HG02840 (cell line): ENCODE measurements around the gene ARFGAP1.

Source experiments
- ATAC-seq: cut with Tn5 transposase; IDR thresholded peaks from one replicate; pipeline ENCODE4 v1.9.1; 2021; ENCODE audit warnings: mild to moderate bottlenecking, moderate library complexity, moderate number of reproducible peaks; ENCODE audit not compliant: unreplicated experiment, low FRiP score

ARFGAP1 gene

GRCh38 chr20:63276956-63277355, 4.3 kb downstream of the ARFGAP1 start:
- no peak for ATAC-seq

DNA sequence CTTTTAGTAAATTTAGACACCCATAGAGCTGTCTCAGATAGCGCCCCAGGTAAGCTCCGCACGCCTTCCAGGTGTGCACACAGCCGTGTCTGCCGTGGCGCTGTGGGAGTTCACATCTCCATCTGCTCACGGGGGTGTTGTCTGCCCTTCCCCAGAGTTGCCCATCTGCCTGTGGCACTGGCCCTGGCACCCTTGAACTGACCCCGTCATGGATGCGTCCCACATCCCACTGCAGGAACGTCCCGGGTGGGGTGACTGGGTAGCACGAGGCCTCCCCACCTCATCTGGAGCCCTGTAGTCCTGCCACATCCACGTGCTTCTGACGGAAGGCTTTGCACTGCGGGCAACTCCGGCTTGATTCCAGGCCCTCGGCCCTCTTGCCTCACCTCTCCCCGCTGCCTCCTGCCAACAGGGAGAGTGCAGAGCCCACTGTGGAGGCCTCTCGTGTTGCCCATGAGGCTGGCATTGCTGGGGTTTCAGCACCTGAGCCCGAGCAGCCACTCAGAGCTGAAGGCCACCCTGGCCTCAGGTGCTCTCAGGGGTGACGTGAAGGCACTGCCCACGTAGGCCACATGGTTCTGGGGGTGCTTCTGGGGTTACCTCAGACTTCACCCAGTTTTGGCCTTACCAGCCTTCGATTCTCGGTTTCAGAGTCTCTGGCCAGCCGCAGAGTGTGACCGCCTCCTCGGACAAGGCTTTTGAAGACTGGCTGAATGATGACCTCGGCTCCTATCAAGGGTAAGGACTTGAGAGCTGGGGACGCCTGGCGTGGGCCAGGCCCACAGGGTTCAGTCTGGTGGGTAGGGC, 5.1 kb downstream of the ARFGAP1 start:
- no peak for ATAC-seq

GRCh38 chr20:63278661-63279060, 6.0 kb downstream of the ARFGAP1 start:
- no peak for ATAC-seq

GRCh38 chr20:63279931-63280330, 7.3 kb downstream of the ARFGAP1 start:
- ATAC-seq, result no peak

DNA sequence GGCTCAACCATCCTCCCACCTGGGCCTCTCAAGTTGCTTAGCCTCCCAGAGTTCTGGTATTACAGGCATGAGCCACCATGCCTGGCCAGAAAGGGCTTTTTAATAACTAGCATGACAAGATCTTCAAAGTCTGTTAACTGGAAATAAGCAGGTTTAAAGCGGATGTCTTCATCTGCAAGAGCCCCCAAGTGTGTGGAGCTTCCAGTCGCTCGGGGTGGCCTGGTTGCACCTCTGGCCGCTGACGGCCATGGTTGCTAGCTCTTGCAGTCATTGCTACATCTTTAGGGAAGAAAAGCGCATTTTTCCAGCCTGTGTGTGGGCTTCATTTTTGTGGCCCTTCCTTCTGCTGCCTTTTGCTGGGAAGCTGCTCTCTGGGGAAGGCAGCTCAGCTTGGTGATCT, 7.8 kb downstream of the ARFGAP1 start:
- no peak for ATAC-seq

DNA sequence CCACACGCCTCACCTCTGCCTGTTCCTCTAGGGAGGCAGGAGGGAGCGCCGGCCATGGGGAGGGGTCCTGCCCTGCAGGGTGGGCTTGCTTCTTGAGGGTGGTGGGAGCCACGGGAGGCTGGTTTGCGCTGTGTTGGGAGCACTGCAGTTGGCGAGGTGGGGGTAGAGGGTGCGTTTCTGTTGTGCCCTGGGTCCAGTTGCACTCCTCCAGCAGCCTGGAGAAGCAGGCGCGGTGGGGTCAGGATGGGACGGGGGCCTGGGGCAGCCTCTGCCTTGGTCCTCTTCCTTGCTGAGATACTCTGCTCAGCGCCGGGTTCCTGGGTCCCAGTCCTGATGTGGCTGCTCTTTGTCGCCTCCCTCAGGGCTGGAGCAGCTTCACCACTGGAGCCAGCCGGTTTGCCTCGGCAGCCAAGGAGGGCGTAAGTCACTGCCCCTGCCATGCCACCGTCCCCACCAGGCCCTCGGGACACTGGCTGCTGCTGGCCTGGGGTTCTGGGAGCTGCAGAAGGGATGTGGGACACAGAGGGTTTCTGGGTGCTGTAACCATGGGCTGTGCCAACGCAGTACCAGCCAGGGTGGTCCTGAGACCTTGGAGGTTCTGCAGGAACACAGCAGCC, 8.4 kb downstream of the ARFGAP1 start:
- ATAC-seq, result no peak

- ATAC-seq, result no peak
Measured at GRCh38 chr20:63281742-63282665, 9.4 kb downstream of the ARFGAP1 start.

DNA sequence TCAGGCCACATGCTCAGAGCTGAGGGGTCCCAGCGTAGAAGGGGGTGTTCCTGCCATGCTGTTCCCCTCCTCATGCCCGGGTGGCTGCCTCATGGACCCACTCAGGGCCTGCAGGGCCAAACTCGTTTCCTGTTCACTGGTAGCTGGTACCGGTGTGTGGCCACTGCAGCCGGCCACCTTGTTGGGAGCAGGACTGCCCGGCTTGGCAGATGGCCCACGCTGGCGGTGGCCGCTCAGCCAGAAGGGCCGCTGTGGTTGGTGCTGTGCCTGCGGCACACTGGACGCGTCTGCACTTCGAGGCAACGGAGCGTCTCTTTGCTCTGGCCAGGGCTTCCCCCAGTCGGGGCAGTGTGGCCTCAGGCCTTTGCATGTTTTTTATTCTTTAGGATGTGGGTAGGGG, 10.3 kb downstream of the ARFGAP1 start:
- no peak for ATAC-seq

GRCh38 chr20:63283397-63284082, 10.9 kb downstream of the ARFGAP1 start:
- ATAC-seq, result no peak

GRCh38 chr20:63284083-63284440, 11.4 kb downstream of the ARFGAP1 start:
- no peak for ATAC-seq

GRCh38 chr20:63284544-63284949, 11.9 kb downstream of the ARFGAP1 start:
- ATAC-seq, result no peak

GRCh38 chr20:63284981-63285524, 12.4 kb downstream of the ARFGAP1 start:
- ATAC-seq, result no peak

DNA sequence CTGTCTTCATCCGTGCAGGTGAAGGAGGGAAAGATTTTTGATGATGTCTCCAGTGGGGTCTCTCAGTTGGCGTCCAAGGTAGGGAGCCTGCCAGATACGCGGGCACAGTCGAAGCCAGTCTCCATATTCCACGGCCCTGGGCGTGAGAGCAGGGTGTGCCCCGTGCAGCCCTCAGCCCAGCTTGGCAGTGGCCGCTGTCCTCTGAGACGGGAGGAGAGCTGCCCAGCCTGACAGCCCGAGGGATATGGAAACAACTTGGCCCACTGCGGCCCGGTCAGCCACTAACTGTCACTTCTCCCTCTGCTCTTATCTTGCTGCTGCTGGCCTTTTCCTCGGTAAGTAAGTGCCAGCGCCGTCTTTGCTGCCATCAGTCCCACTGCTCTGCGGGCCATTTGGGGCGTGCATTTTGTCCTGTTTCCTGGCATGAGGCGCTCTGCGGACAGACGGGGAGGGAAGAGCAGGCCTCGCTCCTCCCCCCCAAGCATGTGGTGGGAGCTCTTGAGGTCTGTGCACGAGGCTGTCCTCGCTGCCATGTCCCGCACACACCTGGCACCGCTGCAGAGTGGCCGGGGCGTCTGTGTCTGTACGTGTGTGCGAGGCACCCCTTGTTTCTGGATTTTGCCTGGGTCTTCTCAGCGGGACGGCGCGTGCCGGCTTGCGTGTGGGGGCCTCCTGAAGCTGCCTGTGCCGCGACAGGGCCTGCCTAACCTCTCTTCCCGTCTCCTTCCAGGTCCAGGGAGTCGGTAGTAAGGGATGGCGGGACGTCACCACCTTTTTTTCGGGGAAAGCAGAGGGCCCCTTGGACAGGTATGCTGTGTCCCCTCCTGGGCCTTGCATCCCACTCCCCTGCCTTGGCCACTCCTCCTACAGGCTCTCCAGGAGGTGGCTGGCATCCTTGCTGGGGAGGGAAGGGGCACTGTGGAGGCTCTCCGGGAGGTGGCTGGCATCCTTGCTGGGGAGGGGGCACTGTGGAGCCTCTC, 13.3 kb downstream of the ARFGAP1 start:
- ATAC-seq, result no peak

DNA sequence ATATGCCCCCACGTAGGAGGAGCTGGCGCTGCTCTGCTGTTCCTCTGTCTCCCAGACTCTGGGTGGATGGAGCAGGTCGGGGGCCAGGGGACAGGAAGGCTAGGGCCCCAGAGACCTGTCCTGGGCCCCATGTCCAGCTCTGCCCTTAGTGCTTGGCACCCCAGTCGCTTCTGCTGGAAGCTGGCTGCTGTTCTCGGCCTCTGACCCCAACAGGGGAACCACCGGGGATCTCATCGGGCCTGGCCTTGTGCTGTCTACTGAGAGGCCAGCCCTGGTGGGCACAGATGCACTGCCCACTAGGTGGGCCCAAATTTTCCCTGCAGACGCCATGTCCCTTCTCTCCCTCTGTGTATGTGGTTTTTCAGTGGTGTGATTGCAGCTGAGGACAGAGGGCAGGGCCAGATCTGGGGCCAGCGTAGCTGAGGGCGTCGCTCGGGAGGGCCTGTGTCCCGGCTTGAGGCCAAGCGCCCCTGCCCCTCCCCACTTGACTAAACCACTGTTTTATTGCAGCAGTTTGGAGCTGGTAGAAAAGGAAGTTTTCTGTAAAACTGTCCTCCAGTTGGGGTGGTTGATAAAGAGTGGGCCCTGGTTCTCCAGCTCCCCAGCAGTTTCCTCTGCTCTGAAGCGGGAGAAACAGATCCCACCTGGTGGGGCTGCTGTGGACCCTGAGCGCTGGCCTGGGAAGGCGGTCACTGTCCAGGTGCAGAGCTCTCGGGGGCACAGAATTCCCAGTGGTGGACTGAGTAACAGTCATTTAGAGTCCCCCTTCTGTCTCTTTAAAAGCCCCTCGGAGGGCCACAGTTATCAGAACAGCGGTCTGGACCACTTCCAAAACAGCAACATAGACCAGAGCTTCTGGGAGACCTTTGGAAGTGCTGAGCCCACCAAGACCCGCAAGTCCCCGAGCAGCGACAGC, 14.4 kb downstream of the ARFGAP1 start:
- no peak for ATAC-seq

DNA sequence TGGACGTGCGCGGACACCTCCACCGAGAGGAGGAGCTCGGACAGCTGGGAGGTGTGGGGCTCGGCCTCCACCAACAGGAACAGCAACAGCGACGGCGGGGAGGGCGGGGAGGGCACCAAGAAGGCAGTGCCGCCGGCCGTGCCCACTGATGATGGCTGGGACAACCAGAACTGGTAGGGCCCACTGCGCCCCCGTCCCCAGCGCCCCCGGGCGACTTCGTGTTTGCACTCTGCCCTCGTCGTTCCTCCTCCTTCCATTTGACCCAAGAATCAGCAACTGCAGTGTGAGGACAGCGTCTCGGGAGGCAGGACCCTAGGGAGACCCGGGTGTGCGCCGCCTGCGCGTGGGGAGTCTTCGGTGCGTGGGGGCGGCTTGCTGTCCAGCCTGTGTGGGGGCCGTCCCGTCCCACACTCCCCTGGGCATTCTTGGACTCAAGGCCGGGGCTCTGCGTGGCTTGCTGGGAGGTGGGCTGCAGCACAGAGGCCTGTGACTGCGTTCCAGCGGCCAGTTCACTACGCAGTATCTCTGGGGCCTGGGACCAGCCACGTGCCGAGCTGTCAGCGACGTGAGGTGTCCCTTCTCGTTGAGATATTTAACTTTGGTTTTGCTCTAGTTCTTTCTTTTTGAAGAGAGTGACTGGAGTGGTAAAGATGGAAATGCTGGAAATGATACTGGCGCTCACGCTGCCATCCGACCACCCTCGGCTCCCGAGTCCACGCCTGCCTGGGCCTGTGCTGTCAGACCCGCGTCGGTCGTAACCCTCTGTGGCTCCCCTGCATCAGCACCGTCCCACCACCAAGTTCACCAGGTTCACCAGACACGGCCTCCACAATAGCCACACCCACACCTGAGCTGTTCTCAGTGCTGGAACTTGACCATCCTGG, 15.3 kb downstream of the ARFGAP1 start:
- no peak for ATAC-seq

GRCh38 chr20:63288581-63289251, 16.1 kb downstream of the ARFGAP1 start:
- ATAC-seq, result no peak
